Loucy (cell line): ENCODE data around the gene CEP128.
A peak's percentile ranks its signal among the peaks of the same experiment; 100 is the strongest.

ENCODE experiments used
- H2AFZ ChIP-seq: fragments of 200-600 bp; sonication (generic); 2 replicates; pipeline ENCODE4 v1.6.0; 2016; ENCODE audit warnings: antibody characterized with exemption, mild to moderate bottlenecking, low read length, moderate library complexity
- H3F3A ChIP-seq: fragments of 200-600 bp; 2 replicates; pipeline ENCODE4 v1.6.0; 2016; ENCODE audit warnings: antibody characterized with exemption, low read depth, mild to moderate bottlenecking
- H3K27me3 ChIP-seq: fragments of 200-600 bp; sonication (generic); 2 replicates; pipeline ENCODE4 v1.6.1; 2014; ENCODE audit warnings: low read length, mild to moderate bottlenecking; ENCODE audit not compliant: insufficient read depth, poor library complexity, severe bottlenecking
- H3K36me3 ChIP-seq: fragments of 200-600 bp; sonication (generic); 2 replicates; pipeline ENCODE4 v1.6.1; 2016; ENCODE audit warnings: low read length; ENCODE audit not compliant: insufficient read depth
- H3K4me1 ChIP-seq: fragments of 200-600 bp; sonication (generic); 2 replicates; pipeline ENCODE4 v1.5.1; 2014; ENCODE audit warnings: low read length, mild to moderate bottlenecking; ENCODE audit not compliant: insufficient read depth, poor library complexity, severe bottlenecking
- H3K4me2 ChIP-seq: fragments of 200-600 bp; sonication (generic); 2 replicates; pipeline ENCODE4 v1.6.0; 2014; ENCODE audit warnings: antibody characterized with exemption, low read length, low read depth, mild to moderate bottlenecking; ENCODE audit not compliant: poor library complexity, severe bottlenecking
- H3K4me3 ChIP-seq: fragments of 200-600 bp; sonication (generic); 2 replicates; pipeline ENCODE4 v1.5.1; 2014; ENCODE audit warnings: low read length, mild to moderate bottlenecking, mixed read lengths; ENCODE audit not compliant: poor library complexity, severe bottlenecking
- H3K79me2 ChIP-seq: fragments of 200-600 bp; sonication (generic); 2 replicates; pipeline ENCODE4 v1.6.1; 2014; ENCODE audit warnings: low read length; ENCODE audit not compliant: insufficient read depth
- H3K9ac ChIP-seq: fragments of 200-600 bp; sonication (generic); 2 replicates; pipeline ENCODE4 v1.6.0; 2014; ENCODE audit warnings: mild to moderate bottlenecking, low read depth, low read length, moderate library complexity; ENCODE audit not compliant: poor library complexity, severe bottlenecking
- H3K9me2 ChIP-seq: fragments of 200-600 bp; sonication (generic); replicated peaks from 2 replicates; pipeline ENCODE4 v1.6.1; 2016; ENCODE audit warnings: low read depth, low read length, mixed read lengths
- H3K9me3 ChIP-seq: fragments of 200-600 bp; sonication (generic); 2 replicates; pipeline ENCODE4 v1.6.1; 2014; ENCODE audit warnings: mild to moderate bottlenecking, antibody characterized with exemption, low read length, low read depth; ENCODE audit not compliant: insufficient read depth
- H4K20me1 ChIP-seq: fragments of 200-600 bp; sonication (generic); 2 replicates; pipeline ENCODE4 v1.6.0; 2014; ENCODE audit warnings: antibody characterized with exemption, low read length, mild to moderate bottlenecking; ENCODE audit not compliant: insufficient read depth, poor library complexity, severe bottlenecking
- CTCF ChIP-seq: fragments of 200-600 bp; sonication (generic); conservative IDR thresholded peaks from 2 replicates; pipeline ENCODE4 v1.5.1; 2014; ENCODE audit warnings: mild to moderate bottlenecking, antibody characterized with exemption, low read length
- EZH2phosphoT487 ChIP-seq: fragments of 200-600 bp; IDR thresholded peaks from 2 replicates; pipeline ENCODE4 v1.6.1; 2018; ENCODE audit warnings: antibody characterized with exemption, mild to moderate bottlenecking, moderate library complexity, borderline replicate concordance

CEP128 gene

GRCh38 chr14:80627745-80628144 is 313.8 kb downstream of the CEP128 start:
- peaks cover 16% of the 10 kb centered on the region for H3K4me1 ChIP-seq
- H3F3A ChIP-seq = no peaks in the 10 kb centered on the region
- no peaks in the 10 kb centered on the region for H3K9me2 ChIP-seq
- H3K4me3 ChIP-seq = no peak overlapping the region
- no peak overlapping the region for H3K9ac ChIP-seq
- H2AFZ ChIP-seq = no peak overlapping the region
- H4K20me1 ChIP-seq = no peaks in the 10 kb centered on the region
- peak overlapping the region; percentile 3 for H3K4me2 ChIP-seq
- no peaks in the 10 kb centered on the region for H3K27me3 ChIP-seq
- H3K9me3 ChIP-seq = 0 out of 2 replicates have a peak, but pooled peaks cover 4% of the 10 kb centered on the region
- no peaks in the 10 kb centered on the region for H3K36me3 ChIP-seq
- H3K79me2 ChIP-seq = no peaks in the 10 kb centered on the region
- TF ChIP-seq CTCF (no peak), EZH2phosphoT487 (no peak)

- Histone ChIP-seq H4K20me1 (no peaks in the 10 kb centered on the region), H3K4me1 (peaks cover 11% of the 10 kb centered on the region), H3K4me3 (no peak overlapping the region), H3K9me2 (no peaks in the 10 kb centered on the region), H3K4me2 (no peak overlapping the region), H3K9me3 (0 out of 2 replicates have a peak, but pooled peaks cover 4% of the 10 kb centered on the region), H3K9ac (no peak overlapping the region), H3K36me3 (no peaks in the 10 kb centered on the region), H3F3A (no peaks in the 10 kb centered on the region), H3K27me3 (no peaks in the 10 kb centered on the region), H3K79me2 (no peaks in the 10 kb centered on the region), H2AFZ (no peak overlapping the region)
- TF ChIP-seq CTCF = no peak
- no peak for TF ChIP-seq EZH2phosphoT487
Observed at GRCh38 chr14:80624581-80624980, 317.0 kb downstream of the CEP128 start.

GRCh38 chr14:80621701-80622100 is 319.8 kb downstream of the CEP128 start:
- H3F3A ChIP-seq = no peaks in the 10 kb centered on the region
- TF ChIP-seq CTCF (no peak), EZH2phosphoT487 (no peak)
- H2AFZ ChIP-seq = no peak overlapping the region
- no peaks in the 10 kb centered on the region for H3K27me3 ChIP-seq
- no peaks in the 10 kb centered on the region for H3K79me2 ChIP-seq
- 0 out of 2 replicates have a peak, but pooled peaks cover 4% of the 10 kb centered on the region for H3K9me3 ChIP-seq
- H3K9ac ChIP-seq = no peak overlapping the region
- H3K4me3 ChIP-seq = no peak overlapping the region
- no peaks in the 10 kb centered on the region for H4K20me1 ChIP-seq
- no peaks in the 10 kb centered on the region for H3K9me2 ChIP-seq
- no peaks in the 10 kb centered on the region for H3K36me3 ChIP-seq
- no peaks in the 10 kb centered on the region for H3K4me1 ChIP-seq
- no peak overlapping the region for H3K4me2 ChIP-seq
